GM12891 (cell line): Measurements from ENCODE around the gene LEFTY1.
A peak's percentile ranks its signal among the peaks of the same experiment; 100 is the strongest.

Experiments used
- DNase-seq: peaks from one replicate; pipeline ENCODE4 v3.0.0; 2011; ENCODE audit warnings: low spot score; ENCODE audit not compliant: insufficient read length
- FAIRE-seq: peaks from 2 replicates; lab custom pipeline; 2011; peaks lifted over from hg19 to GRCh38; lab: Jason Lieb, UNC
- PAX5 ChIP-seq: IDR thresholded peaks from 2 replicates; pipeline ENCODE4 v1.6.1; 2011; ENCODE audit warnings: low read length, moderate library complexity, mild to moderate bottlenecking; ENCODE audit not compliant: insufficient read depth, severe bottlenecking
- POLR2A ChIP-seq: IDR thresholded peaks from 2 replicates; pipeline ENCODE4 v1.6.1; 2011; ENCODE audit warnings: low read depth, low read length, control low read depth
- POLR2AphosphoS5 ChIP-seq: IDR thresholded peaks from 2 replicates; pipeline ENCODE4 v1.6.1; 2011; ENCODE audit warnings: low read depth, low read length, control low read depth
- POU2F2 ChIP-seq: IDR thresholded peaks from 2 replicates; pipeline ENCODE4 v1.6.1; 2011; ENCODE audit warnings: low read depth, mild to moderate bottlenecking, control low read depth, low read length, moderate library complexity
- SPI1 ChIP-seq: IDR thresholded peaks from 2 replicates; pipeline ENCODE4 v1.6.1; 2011; ENCODE audit warnings: low read depth, low read length, control low read depth
- TAF1 ChIP-seq: IDR thresholded peaks from 2 replicates; pipeline ENCODE4 v1.6.1; 2011; ENCODE audit warnings: low read depth, low read length, control low read depth

The LEFTY1 gene

DNA sequence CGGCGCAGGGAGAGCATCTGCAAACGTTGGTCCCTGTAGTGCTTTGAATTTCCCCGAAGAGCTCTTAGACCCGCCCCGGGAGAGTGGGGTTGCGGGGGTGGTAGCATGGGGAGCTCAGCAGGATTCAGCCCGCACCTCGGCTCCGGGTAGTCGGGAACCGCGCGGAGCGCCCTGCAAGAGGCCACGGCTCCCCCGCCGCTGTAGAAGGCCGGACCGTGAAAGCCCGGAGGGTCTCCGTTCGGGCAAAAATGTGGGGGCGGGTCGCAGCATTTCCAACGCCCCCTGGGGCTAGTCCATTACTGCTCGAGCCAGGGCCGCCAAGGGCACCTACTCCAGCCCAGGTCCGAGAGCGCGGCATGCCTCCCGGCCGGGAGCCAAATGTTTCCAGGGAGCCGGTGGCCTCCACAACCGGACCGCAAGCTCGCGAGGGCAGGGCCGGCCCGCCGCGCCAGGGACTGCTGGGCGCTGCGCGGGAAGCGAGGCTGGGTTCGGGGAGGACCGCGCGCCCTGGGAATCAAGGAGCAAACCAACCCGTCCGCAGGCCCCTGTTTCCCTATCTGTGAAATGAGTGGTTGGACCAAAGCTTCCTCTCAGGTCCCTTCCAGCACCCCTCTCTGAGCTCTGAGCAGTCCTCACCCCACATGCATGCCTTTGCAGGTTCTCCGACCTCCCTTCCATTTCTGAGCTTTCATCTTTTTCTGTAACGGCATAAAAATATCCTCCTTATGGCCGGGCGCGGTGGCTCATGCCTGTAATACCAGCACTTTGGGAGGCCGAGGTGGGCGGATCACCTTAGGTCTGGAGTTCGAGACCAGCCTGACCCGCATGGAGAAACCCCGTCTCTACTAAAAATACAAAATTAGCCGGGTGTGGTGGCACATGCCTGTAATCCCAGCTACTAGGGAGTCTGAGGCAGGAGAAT lies 6.0 kb downstream of the LEFTY1 start:
- TF ChIP-seq POU2F2 (no peak), TAF1 (no peak), POLR2AphosphoS5 (no peak), POLR2A (no peak), PAX5 (no peak), SPI1 (no peak)
- peak; percentile 68 for DNase-seq
- FAIRE-seq = no peak

DNA sequence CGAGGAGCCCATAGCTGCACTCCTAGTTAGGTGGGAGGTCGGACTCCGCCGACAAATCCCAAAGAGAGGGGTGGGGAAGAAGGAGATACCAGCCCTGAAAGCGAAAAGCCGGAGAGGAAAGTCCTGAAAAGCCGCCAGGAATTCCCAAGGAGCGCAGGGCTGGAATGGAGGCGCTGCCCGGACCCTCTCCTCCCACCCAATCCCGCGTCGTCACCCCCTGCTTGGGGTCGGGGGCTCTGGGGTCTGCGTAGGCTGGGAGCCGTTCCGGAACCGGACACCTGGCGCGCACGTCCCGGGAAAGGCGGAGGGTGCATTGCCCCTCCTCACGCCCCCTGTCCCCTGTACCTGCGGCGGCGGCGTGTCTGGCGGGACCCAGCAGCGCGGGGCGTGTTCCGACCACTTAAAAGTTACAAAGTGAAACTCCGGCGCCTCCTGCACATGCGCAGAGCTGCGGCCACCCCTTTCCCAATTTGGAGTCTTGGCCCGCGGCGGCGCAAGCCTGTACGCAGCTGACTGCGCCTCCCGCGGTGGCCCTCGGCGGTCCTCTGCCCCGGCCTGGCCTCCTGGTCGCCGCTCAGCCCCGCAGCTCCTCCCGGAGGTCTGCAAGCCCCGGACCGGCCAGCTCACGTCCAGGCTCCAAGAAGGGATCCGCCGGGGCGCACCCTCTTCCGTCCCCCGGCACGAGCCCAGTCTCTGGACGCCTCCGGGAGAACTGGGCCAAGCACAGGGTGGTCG lies 6.8 kb downstream of the LEFTY1 start, which contains the start of gene TMEM63A:
Gene TMEM63A (minus strand): TSS at position 422 of the 735 bp plus-strand sequence. CDS start 4,800 bp downstream, outside the sequence.
- peak; percentile 41 for FAIRE-seq
- TF ChIP-seq SPI1 (no peak), TAF1 (0 out of 2 replicates have a peak, but pooled peaks have one; percentile 34)
- DNase-seq = peak; percentile 94

DNA sequence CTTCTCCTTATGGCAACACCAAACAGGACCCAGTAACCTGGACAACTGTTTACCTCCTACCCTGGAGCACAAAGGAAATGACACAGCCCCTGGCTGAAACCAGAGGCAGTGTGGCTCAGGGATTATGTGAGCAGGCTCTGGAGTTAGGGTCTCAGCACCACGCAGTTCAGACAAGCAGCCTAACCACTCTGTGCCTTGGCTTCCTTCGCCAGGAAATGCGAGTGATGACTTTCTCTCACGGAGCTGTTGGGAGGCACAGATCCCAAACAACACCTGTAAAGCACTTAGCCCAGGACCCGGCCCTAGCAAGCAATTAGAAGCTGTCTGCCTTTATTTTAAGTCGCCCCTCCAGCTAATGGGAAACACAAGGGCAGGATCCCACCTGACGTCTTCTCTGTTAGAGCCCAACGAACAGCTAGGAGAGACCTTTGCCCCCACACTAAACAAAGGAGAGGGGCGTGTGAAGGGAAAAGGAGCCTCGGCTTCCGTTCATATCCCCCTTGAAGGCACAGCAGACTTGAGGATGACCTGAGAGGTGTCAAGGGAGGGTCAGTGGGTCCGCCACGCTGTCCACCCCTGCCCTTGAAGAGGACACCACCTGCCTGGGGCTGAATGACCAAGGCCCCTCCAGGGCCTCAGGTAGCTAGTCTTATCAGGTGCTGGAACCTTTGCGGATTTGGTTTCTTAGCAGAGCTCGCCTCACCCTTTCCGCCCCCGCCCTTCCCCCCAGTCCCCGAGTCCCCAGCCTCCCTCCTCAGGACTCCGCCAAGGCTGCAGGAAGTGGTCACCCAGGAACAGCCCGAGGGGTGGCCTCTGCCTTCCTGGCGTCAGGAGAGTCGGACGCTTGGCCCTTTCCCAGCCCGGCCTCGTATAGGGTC lies 7.6 kb downstream of the LEFTY1 start:
- peak; percentile 51 for DNase-seq
- FAIRE-seq = peak; percentile 26
- no peak for TF ChIP-seq POLR2A
- TF ChIP-seq PAX5 = no peak
- no peak for TF ChIP-seq TAF1
- no peak for TF ChIP-seq POLR2AphosphoS5
- no peak for TF ChIP-seq SPI1
- no peak for TF ChIP-seq POU2F2

DNA sequence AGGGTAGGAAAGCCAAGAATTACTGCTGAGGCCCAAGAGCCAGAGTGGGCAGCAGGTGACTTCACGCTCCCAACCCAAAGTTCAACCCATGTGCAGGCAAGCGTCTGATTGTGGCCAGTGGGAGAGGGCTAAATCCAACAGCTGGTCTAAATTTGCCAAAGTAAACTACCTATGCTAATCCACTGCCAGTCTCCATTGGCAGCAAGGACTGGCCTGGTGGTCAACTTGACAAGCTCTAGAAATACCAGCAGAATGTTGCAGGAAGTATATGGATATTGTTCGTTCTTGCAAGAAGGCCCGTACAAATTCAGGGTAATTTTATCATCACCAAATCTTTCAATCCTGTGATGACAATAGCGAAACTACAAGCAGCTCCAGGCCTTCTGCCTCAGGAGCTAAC lies 8.3 kb downstream of the LEFTY1 start:
- TF ChIP-seq POLR2A (no peak), SPI1 (no peak), POU2F2 (no peak), TAF1 (no peak)
- FAIRE-seq (no peak), DNase-seq (no peak)

DNA sequence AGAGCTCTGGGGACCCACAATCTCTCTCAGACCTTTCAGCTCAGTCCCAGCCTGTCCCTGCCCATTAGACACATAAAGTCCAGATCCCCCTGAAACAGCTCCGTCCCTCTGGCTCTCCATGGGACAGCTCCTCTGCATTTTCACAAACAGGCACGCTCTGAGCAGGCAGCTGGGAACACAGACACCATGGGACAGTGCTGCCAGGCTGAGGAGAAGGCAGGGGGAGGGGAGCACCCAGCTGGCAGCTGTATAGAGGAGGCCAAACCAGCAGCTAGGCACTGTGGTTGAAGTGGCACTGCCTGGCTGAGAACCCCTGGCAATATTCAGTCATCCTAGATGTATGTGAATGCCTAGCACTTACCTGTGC lies 8.7 kb downstream of the LEFTY1 start:
- DNase-seq (no peak), FAIRE-seq (peak; percentile 16)
- TF ChIP-seq TAF1 = no peak
- TF ChIP-seq PAX5 = no peak
- no peak for TF ChIP-seq POU2F2
- no peak for TF ChIP-seq POLR2AphosphoS5
- TF ChIP-seq SPI1 = no peak
- TF ChIP-seq POLR2A = no peak

DNA sequence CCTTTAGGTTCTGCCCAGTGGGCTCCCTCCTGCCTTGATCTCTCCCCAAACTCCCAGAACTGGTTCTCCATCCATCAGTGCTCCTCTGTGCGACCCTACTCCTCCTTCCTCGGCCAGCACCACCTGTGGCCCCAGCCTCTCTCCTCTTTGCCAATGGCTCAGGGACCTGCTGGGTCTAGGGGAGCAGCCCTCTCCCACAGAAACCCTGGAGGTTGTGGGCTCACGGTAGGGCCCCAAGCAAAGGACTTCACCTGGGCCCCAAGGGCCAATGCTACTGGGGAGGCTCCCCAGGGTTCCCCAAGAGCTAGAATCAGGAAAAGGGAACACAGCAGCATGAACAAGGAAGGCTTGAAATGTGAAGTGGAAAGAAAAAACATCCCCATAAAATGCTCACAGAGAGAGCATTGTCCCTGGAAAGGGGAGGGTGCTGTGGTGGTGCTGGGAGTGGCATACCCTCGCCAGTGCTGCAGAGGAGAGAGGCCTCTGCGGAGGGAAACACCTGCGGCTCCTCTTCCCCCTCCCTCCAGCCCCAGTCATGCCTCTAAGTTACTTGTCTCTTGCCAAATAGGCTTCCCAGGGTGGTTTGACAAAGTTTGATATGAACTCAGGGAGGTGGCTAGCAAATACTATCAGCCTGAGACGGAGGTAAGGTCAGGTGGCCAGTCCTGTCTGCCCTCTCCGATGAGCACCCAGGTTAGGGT lies 9.3 kb downstream of the LEFTY1 start:
- TF ChIP-seq POLR2AphosphoS5 = no peak
- TF ChIP-seq PAX5 = no peak
- no peak for TF ChIP-seq POU2F2
- no peak for TF ChIP-seq TAF1
- no peak for TF ChIP-seq SPI1
- TF ChIP-seq POLR2A = no peak
- DNase-seq (no peak), FAIRE-seq (peak; percentile 26)

DNA sequence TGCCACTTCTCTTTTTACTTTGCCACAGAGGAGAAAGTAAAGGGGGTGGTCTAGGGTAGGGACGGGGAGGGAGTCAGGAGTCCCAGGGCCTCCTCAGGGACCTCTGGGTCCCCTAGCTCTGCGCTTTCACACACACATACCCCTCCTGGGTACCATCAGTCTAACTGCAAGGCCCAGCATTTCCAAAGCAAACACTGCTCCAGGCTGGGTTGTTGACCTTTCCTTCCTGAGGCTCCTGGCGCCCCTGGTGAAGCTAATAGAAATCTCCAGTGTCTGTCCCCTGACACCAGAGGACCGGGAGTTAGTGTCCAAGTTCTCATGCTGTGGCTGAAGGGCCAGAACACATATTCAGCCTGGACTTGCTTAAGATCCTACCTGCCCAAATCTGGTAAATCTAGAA lies 10.7 kb downstream of the LEFTY1 start:
- no peak for FAIRE-seq
- DNase-seq = no peak
- TF ChIP-seq TAF1 (no peak), POU2F2 (no peak), SPI1 (no peak), POLR2AphosphoS5 (no peak), PAX5 (no peak), POLR2A (no peak)

DNA sequence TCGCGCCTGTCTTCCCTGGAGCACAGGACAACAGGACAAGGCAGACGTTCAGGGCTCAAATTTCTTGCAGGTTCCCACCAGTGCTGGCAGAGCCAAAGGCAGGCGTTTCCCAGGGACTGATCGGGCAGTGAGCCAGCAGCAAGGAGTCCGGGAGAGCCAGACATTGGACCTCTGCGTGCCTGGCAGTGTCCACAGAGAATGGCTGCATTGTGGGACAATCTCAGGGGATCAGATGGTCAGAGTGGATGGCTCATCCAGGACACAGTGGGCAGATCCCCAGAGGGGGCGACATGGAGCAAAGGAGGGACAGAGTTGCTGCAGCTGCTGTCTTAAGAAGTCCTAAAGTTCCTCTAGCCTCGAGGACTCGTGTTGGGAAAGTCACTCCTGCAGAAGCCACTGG lies 11.4 kb downstream of the LEFTY1 start:
- FAIRE-seq = no peak
- no peak for TF ChIP-seq POLR2AphosphoS5
- TF ChIP-seq SPI1 = no peak
- no peak for TF ChIP-seq POU2F2
- no peak for TF ChIP-seq TAF1
- no peak for TF ChIP-seq POLR2A
- TF ChIP-seq PAX5 = no peak
- no peak for DNase-seq
